Right lobe of liver (tissue), 6 donors: Measurements from ENCODE around the gene GPC5. TPM values are rescaled to one million over a fixed set of nuclear protein-coding genes. Genes with fewer than 3 reads are reported as not detected.

Experiments used
- ATAC-seq, 4 donors: fragments of 200-7000 bp; cut with Tn5 transposase; one replicate each; pipeline ENCODE4 v1.9.1; 2020; ENCODE audit warnings: mild to moderate bottlenecking in 4 of 4, moderate library complexity in 4 of 4
- DNase-seq, 3 donors: peaks; one replicate each; pipeline ENCODE4 v3.0.0-alpha.2; 2020
- H3K27ac ChIP-seq, 3 donors: fragments of 200-600 bp; one replicate each; pipeline ENCODE4 v1.8.0; 2022
- H3K27me3 ChIP-seq, 2 donors: fragments of 200-600 bp; one replicate each; pipeline ENCODE4 v1.8.0; 2022
- H3K36me3 ChIP-seq, 4 donors: fragments of 200-600 bp; sonication (generic) in 1 of 4; one replicate each; pipeline versions ENCODE4 v1.5.1 to v1.8.0; 2017 to 2022; ENCODE audit warnings: control low read depth in 1 of 4
- H3K4me1 ChIP-seq, 4 donors: fragments of 200-600 bp; sonication (generic) in 1 of 4; one replicate each; pipeline versions ENCODE4 v1.5.1 to v1.8.0; 2017 to 2022; ENCODE audit warnings: control low read depth in 1 of 4
- H3K4me3 ChIP-seq, 3 donors: fragments of 200-600 bp; one replicate each; pipeline ENCODE4 v1.8.0; 2022
- H3K9me3 ChIP-seq, 4 donors: fragments of 200-600 bp; sonication (generic) in 1 of 4; one replicate each; pipeline versions ENCODE4 v1.5.1 to v1.8.0; 2017 to 2022; ENCODE audit warnings: control low read depth in 1 of 4
- POLR2A ChIP-seq: fragments of 450-650 bp; IDR thresholded peaks from one replicate; pipeline ENCODE4 v1.6.1; 2017; ENCODE audit warnings: antibody characterized with exemption, mild to moderate bottlenecking
- WGBS: methylation state at CpG from one replicate; pipeline ENCODE4 v1.1.6; 2018; ENCODE audit warnings: low coverage, low lambda C conversion rate; ENCODE audit not compliant: insufficient coverage; ENCODE audit errors: missing lambda C conversion rate; 5-methylcytosine and 5-hydroxymethylcytosine counted together
- intact Hi-C, 2 donors: fragments of 100-400 bp; cut with DNase I; formaldehyde crosslinking; loops; one replicate each; pipeline versions ENCODE4 v1.11.2 to v1.14.1; 2022
- total RNA-seq, 6 experiments: library from RNA; depleted of rRNA in 2 of 6; stranded (reverse); fragments of >200 nt in 2 of 6; fragmentation: NEBNext Ultra II Directional in 3 of 6; extraction: Animal tissue kit (Norgen Biotek cat#: 25700) in 3 of 6; gene quantifications; one replicate each; pipeline versions ENCODE4 v1.1.0 to v1.2.4, GENCODE V29; 2016 to 2023
- TF ChIP-seq, protein P1 (sequence below), 4 donors: fragments of 200-600 bp in 3 of 4; fragments of 450-650 bp in 1 of 4; IDR thresholded peaks; one replicate each; pipeline versions ENCODE4 v1.5.1 to v1.8.0; 2016 to 2022; ENCODE audit warnings: antibody characterized with exemption in 4 of 4, mild to moderate bottlenecking in 2 of 4
- donor health status: DM: no; HTN: yes; CAD: no.
- donor health status: DM: no; HTN: no; CAD: no.
- donor health status: DM: no; HTN: no; CAD: no.
- donor health status: DM: no; HTN: yes; CAD: no.
- donor health status: DM: no; HTN: yes; CAD: no.

GPC5 gene
- total RNA-seq, 6 experiments from 2014 or later: 0.12 to 0.99 (median 0.66) TPM

DNA sequence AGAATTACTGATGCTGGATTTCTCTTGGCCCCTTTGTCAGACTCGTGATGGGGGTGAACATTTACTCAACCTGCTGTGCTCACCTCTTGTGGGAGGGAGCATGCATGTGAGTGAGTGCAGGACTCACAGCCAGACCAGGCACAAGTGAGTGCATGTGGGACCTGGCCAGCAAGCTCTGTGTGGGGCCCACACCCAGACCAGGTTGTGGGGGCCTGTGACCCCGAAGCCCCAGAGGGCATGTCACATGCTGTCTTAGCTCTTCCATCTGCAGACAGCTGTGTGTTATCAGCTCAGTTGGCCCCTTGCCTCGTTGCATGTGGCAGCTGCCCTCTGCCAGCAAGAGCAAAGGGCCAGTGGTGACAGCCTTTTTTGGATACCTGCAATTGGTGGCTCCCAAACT is 614.4 kb downstream of the GPC5 start:
- Histone ChIP-seq H3K9me3 (no peaks in the 10 kb centered on the region), H3K4me1 (no peaks in the 10 kb centered on the region), H3K27ac (no peak overlapping the region), H3K36me3 (no peaks in the 10 kb centered on the region), H3K27me3 (no peaks in the 10 kb centered on the region), H3K4me3 (no peak overlapping the region)
- DNase-seq (no peak), ATAC-seq (no peak)
- intact Hi-C loops: no loop called here
- 41% methylated on average over 3 of the region's 3 CpGs for WGBS
- TF ChIP-seq POLR2A: no peak
- TF ChIP-seq, protein P1, sequence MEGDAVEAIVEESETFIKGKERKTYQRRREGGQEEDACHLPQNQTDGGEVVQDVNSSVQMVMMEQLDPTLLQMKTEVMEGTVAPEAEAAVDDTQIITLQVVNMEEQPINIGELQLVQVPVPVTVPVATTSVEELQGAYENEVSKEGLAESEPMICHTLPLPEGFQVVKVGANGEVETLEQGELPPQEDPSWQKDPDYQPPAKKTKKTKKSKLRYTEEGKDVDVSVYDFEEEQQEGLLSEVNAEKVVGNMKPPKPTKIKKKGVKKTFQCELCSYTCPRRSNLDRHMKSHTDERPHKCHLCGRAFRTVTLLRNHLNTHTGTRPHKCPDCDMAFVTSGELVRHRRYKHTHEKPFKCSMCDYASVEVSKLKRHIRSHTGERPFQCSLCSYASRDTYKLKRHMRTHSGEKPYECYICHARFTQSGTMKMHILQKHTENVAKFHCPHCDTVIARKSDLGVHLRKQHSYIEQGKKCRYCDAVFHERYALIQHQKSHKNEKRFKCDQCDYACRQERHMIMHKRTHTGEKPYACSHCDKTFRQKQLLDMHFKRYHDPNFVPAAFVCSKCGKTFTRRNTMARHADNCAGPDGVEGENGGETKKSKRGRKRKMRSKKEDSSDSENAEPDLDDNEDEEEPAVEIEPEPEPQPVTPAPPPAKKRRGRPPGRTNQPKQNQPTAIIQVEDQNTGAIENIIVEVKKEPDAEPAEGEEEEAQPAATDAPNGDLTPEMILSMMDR (IDR thresholded peaks at IDR 0.05): no peak

DNA sequence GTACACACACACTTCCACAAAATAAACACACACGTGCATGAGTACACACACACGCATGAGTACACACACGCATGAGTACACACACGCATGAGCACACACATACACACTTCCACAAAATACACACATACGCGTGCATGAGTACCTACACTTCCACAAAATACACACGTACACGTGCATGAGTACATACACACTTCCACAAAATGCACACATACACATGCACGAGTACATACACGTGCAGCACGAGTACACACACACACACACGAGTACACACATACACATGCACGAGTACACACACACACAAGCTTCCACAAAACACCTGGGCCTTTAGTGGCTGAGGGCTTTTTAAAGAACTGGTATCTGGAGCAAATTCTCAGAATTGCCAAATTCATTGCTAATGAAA is 619.3 kb downstream of the GPC5 start:
- Histone ChIP-seq H3K4me1 (no peaks in the 10 kb centered on the region), H3K9me3 (no peaks in the 10 kb centered on the region), H3K27ac (no peak overlapping the region), H3K27me3 (no peaks in the 10 kb centered on the region), H3K36me3 (no peaks in the 10 kb centered on the region), H3K4me3 (no peak overlapping the region)
- ATAC-seq (no peak), DNase-seq (no peak)
- TF ChIP-seq, protein P1 (IDR thresholded peaks at IDR 0.05): no peak
- intact Hi-C loops: no loop called here
- WGBS: 81% methylated on average over 13 of the region's 13 CpGs

DNA sequence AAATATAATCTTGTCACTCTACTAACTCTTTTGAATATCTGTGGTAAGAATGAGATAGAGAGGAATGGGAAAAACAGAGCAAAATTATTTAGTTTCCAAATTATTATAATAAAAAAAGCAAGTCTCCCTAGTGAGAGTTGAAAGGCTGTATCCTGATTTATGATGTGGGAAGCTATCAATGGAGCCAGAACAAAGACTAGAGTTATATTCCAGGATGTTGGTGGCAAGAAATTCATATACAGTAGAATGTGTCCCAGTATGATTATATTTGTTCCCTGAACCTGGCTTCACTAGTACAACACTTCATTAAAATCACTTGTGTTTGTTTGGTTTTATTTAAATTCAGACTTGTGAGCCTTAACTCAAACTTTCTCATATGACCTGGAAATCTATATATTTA is 630.3 kb downstream of the GPC5 start:
- no peak for DNase-seq
- ATAC-seq: no peak
- Histone ChIP-seq H3K36me3 (no peaks in the 10 kb centered on the region), H3K27me3 (no peaks in the 10 kb centered on the region), H3K27ac (no peak overlapping the region), H3K4me3 (no peak overlapping the region), H3K4me1 (no peaks in the 10 kb centered on the region), H3K9me3 (no peaks in the 10 kb centered on the region)
- intact Hi-C loops: no loop called here
- no peak for TF ChIP-seq POLR2A
- TF ChIP-seq, protein P1 (IDR thresholded peaks at IDR 0.05): no peak

DNA sequence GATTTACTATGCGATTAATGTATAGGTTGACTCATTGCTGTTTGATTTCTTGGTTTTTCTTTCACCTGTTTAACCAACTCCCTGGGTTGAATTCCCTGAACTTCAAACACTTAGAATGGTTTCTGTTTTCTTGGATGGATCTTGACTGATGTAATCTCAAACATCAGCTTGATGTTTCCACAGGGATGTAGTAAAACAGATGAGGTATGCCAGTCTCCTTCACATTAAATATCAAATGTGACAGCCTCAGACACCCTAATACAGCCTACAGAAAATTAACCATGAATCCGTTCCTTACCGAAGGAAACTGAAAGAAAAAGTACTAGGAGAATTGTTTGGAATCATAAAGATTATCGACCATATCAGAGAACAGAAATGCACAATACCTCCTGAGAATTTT is 631.2 kb downstream of the GPC5 start:
- no peak overlapping the region for H3K4me3 ChIP-seq
- H3K36me3 ChIP-seq: no peaks in the 10 kb centered on the region
- no peak overlapping the region for H3K27ac ChIP-seq
- H3K9me3 ChIP-seq: no peaks in the 10 kb centered on the region
- TF ChIP-seq, protein P1 (IDR thresholded peaks at IDR 0.05): no peak
- TF ChIP-seq POLR2A: no peak
- ATAC-seq: no peak
- intact Hi-C loops: no loop called here
- DNase-seq: no peak
- no peaks in the 10 kb centered on the region for H3K4me1 ChIP-seq
- 90% methylated on average over 4 of the region's 4 CpGs for WGBS
- no peaks in the 10 kb centered on the region for H3K27me3 ChIP-seq

DNA sequence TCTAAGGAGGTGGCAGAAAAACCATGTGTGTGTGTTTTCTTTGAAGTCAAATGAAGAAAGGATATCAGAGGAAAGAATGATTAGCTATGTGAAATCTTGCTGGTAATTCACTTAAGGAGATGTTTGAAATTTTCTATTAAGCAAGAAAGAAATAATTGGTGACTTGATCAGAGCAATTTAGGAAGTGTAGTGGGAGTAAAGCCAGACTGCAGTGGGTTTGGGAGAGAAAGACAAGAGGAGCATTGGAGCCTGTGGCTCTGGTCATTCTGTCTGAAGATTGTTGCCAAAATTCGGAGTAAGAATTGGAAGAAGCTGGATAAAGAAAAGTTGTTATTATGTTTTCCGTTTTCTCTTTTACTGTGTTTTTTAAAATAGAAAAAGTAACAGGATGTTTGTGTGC is 640.5 kb downstream of the GPC5 start:
- WGBS: 80% methylated on average over 2 of the region's 2 CpGs

More for the DNA sequence above, 640.5 kb downstream of the GPC5 start:
- no peaks in the 10 kb centered on the region for H3K9me3 ChIP-seq
- H3K36me3 ChIP-seq: no peaks in the 10 kb centered on the region
- no peak overlapping the region for H3K4me3 ChIP-seq
- no peaks in the 10 kb centered on the region for H3K27me3 ChIP-seq
- no peak for DNase-seq
- no peak overlapping the region for H3K27ac ChIP-seq
- ATAC-seq: no peak
- no peaks in the 10 kb centered on the region for H3K4me1 ChIP-seq
- TF ChIP-seq POLR2A: no peak
- TF ChIP-seq, protein P1 (IDR thresholded peaks at IDR 0.05): no peak
- intact Hi-C loops: no loop called here
